HG03095 (cell line): Measurements from ENCODE around the gene TARS1.
A peak's percentile ranks its signal among the peaks of the same experiment; 100 is the strongest.

ENCODE experiments used
- ATAC-seq: cut with Tn5 transposase; IDR thresholded peaks from one replicate; pipeline ENCODE4 v1.9.1; 2021; ENCODE audit warnings: moderate library complexity; ENCODE audit not compliant: unreplicated experiment

TARS1 gene

GRCh38 chr5:33438996-33439395 is 1.8 kb upstream of the TARS1 start:
- no peak for ATAC-seq

- ATAC-seq, result no peak
Observed at GRCh38 chr5:33439905-33440481, 772 bp upstream of the TARS1 start.

DNA sequence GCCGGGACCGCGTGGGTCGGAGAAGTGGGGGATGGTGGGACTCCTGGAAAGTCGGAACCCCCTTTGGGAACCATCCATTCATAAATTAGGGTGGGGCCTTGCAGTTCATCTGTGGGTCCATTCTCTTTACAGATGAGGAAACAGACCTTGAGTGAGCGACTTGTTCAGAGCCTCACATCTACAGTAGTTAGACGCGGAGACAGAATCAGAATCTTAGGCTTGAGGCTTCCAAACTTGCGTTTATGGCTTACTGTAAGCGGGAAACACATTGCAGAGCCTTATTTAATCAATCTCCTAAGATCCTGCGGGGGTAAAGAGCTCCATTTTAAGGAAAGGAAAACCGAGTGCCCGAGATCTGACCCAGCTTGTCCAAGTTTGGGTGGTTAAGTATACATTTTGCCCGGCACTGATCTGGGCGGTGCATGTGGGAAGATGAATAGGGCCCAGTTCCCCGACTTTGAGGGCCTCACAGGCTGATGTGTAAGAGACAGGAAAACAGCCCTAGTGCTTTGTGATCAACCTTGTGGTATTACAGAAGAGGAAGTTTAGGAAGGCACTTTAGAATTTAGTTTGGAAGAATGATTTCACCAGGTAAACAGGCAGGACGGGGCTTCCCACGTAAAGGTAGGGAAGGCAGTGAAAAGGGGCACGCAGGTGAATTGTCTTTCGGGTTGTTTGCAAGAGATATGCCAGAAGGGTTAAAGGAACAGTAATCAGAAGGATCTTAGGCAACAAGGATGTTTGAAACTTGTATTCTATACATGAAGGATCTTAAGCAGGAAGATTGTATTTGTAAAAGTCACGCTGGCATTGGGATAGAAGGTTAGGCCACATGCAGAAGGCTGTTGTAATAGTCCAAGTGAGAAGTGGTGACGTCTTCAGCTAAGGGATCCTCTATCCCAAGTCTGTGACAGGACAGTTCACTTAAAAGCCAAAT is 744 bp downstream of the TARS1 start:
- ATAC-seq, result peak; percentile 27

DNA sequence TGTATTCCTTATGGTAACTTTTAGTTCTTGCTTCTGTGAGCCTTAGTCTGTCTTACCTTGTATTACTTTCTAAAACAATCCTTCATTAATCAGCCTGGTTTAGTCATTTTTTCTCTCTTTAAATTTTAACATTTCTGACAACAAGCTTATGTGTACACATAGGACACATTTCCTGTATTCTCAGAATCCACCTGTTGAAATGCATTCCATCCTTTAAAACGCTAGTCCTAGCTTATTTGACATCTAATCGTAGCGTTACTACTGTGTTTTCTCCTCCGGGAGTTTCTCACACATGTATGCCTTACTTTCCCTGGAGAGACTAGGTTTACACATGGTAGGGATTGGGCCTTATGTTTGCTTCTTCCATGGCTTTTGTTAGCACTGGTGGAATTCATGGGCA is 3.8 kb downstream of the TARS1 start:
- ATAC-seq, result no peak

- no peak for ATAC-seq
Observed at GRCh38 chr5:33445798-33446197, 5.0 kb downstream of the TARS1 start.

DNA sequence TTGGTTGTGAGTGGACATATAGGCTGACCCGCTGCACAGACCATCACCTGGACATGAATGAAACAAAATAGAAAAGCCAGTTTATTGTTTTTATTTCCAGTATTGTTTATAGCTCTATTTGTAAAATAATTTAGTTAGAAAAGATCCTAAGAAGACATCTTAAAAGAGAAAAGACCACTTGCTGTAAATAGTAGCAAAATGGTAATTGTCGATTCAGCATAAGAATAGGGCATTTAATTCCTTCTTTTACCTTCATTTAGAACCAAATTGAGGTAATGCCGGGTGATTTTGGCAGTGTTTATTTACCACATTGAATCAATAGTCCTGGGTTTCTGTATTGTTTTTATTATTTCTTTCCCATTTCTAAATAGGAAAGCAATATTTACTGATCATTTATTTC is 7.4 kb downstream of the TARS1 start:
- no peak for ATAC-seq

DNA sequence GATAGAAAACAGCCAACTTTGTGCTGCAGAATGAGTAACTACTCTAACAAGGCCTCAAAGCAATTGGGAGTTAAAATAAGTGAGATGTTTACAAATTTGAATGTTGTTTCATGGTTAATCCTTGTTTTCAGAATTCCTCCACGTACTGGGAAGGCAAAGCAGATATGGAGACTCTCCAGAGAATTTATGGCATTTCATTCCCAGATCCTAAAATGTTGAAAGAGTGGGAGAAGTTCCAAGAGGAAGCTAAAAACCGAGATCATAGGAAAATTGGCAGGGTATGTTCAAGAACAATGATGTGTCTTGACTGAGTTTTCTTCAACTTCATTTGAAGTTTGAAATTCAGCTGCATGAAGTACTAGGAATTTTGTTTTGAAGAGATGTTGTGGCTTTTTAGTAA is 16.4 kb downstream of the TARS1 start:
- ATAC-seq, result no peak

DNA sequence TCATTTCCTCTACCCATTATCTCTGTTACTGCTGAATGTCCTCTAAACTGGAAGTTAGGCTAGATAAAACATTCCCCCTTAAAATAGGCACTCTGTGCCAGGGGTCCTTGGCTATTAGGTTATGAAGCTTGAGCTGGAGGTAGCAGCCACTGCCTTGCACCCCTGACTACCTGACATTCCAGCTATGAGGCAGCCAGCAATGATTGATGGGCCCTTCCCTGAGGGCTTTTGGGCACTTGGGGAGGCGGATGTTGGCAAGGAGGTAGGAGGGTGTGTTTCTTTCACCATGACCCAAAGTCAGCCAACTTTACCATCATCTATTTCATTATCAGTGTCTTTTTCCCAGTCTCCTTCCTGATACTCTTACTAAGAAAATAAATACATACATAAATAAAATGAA is 17.1 kb downstream of the TARS1 start:
- ATAC-seq, result no peak

- no peak for ATAC-seq
Observed at GRCh38 chr5:33460210-33460609, 19.4 kb downstream of the TARS1 start.

DNA sequence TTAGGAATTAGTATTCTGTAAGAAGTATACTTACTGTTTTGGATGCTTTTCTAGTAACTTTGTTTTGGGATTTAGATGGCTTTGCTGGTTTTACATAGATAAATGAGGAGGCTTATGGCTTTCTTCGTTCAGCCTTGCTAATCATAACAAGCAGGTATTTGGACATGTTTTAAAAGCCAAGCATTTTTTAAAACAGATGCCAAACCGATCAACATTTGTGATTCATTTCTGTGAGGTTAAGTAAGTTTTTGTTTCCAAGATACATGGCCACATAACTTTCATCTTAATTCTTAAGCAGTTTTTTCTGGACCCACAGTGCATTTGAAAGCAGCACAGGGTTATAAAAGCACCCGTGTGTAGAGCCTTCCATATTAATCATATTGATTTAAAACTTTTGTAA is 21.7 kb downstream of the TARS1 start:
- ATAC-seq, result no peak

DNA sequence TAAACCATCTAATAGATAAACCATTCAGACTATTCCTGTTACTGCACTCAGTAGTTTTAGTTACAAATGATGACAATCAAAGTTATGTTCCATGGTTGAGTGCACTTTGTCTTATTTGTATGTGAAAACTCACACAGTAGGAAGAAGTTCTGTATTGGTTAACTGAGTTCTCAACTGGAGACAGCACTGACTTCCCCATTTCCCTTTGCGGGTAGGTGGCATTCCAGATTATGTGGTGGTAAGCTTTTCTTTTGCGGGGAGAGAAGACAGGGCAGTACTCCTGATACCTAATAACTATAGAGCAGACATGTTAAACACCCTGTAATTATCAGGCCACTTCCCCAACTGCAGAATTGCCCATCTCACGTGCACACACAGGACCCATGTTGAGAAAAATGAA is 24.4 kb downstream of the TARS1 start:
- ATAC-seq, result no peak

GRCh38 chr5:33468775-33469435 is 28.1 kb downstream of the TARS1 start:
- ATAC-seq, result no peak

DNA sequence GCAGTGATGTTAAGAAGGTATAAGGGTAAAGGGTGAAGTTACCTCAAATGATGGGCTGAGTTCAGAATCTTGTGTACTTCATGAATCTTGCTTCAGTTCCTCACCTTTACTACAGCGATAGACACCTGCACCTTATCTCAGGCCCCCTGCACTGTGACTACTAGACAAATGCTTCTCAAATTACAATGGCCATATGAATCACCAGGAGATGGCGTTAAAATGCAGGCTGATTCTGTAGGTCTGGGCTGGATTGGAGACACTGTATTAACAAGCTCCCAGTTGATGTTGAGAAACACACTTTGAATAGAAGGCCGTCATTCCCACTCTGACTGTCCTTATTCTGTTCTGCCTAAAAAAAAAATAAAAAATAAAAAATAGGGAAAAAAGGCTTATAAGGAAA is 29.8 kb downstream of the TARS1 start:
- no peak for ATAC-seq

- no peak for ATAC-seq
Observed at GRCh38 chr5:33472805-33473409, 32.1 kb downstream of the TARS1 start.

DNA sequence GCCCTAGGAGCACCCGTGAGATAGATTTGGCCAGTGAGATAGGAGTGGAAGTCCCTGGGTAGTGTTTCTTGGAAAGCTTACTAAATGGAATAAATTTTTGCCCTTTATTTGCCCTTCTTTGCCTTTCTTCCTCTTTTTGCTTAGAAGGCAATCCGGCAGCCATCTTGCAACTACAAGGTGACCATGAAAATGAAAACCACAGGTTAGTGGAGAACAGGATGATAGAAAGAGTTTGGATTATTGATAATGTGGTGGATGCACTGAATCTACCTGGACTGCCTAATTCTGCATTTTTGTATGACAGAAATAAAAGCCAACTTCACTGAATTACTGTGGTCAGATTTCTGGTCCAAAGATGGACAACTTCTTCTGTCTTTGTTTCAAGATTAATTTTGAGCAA is 33.2 kb downstream of the TARS1 start:
- ATAC-seq, result no peak

DNA sequence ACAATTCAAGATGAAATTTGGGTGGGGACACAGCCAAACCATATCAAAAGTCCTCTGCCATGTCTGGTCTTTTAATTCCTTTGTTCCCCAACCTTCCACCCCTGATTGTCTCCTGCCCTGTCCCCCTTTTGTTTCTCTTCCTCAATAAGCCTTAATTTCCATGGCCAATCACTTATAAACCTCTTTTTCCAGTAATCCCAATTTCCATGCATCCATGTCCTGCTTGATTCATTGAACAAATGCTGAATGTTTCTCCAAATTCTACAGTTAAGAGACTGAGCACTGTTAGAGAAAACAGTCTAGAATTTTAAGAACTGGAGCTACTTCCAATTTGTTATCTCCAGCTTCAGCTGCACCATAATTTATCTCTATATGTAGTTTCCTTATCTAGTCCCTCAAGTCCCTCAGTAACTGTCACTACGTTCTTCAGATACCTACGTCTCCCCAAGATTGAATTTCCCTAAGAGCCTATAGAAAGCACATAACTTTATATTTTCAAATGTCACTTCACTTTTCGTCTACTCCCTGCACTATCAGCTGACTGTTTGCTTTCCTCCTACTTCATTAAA is 34.2 kb downstream of the TARS1 start:
- no peak for ATAC-seq

- no peak for ATAC-seq
Observed at GRCh38 chr5:33475706-33476105, 34.9 kb downstream of the TARS1 start.

DNA sequence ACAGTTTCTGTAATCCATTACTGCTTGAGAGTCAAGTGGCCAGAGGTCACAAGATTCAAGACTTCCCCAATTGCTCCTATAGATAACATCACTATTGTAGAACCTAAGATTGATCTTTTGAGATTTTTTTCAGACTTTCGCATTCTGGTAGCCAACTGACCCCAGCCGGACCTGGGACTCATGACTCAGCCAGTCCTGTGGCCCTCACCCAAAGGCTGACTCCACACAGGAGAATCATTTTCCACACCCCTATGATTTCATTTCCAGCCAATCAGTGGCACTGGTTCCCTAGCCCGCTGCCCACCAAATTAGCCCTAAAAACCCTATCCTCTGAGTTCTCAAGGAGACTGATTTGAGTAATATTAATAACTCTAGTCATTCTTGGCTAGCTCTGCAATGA is 36.2 kb downstream of the TARS1 start:
- ATAC-seq, result no peak

DNA sequence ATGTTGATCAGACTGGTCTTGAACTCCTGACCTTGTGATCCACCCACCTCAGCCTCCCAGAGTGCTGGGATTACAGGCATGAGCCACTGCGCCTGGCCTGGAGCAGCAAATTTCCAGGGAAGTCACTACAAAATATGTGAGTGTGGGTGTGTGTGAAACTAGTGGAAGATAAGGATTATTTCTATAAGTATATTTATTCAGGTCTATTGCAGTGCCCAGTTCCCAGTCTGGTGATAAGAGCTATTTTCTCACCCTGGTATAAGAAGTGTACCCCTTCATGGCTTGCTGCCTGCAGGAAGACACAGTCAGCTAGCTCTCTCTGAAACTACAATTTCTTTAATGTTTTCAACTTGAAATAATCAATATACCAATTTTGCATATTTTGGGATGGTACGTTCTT is 37.1 kb downstream of the TARS1 start:
- no peak for ATAC-seq

DNA sequence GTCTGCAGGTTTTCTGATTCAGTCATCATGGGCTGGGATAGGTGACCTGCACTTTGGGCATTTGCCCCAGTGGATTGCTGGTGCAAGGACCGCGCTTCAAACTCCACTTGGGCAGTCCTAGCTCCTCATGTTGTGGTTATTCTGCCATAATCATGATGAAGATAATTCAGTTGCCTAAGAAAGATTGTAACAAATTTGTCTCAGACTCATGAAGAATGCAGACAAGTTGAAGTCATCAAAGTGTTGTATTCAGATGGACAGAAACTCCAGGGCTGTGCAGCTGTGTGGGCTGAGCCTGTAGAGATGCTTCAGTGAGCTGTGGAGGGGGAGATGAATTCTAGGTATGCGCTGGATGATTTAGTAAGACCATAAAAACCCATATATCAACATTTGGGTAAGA is 38.5 kb downstream of the TARS1 start:
- no peak for ATAC-seq

DNA sequence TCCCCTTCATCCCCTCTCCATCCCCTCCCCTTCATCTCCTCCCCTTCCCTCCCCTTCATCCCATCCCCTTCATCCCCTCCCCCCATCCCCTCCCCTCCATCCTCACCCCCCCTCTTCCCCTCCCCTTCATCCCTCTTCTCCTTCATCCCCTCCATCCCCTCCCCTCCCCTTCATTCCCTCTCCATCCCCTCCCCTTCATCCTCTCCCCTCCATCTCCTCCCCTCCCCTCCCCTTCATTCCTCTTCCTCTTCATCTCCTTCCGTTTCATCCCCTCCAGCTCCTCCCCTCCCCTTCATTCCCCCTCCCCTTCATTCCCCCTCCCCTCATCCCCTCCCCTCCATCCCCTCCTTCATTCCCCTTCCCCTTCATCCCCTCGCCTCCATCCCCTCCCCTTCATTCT is 40.1 kb downstream of the TARS1 start:
- ATAC-seq, result no peak
